Hepatocyte (in vitro differentiated cells): ENCODE results near the gene APC. TPM values are rescaled to one million over a fixed set of nuclear protein-coding genes. Genes with fewer than 3 reads are reported as not detected.

ENCODE experiments used
- DNase-seq: peaks from one replicate; pipeline ENCODE4 v3.0.0-alpha.2; 2016; ENCODE audit warnings: low spot score
- H2AFZ ChIP-seq: fragments of 200-600 bp; sonication (generic); 2 replicates; pipeline ENCODE4 v1.6.0; 2016; ENCODE audit warnings: antibody characterized with exemption, mild to moderate bottlenecking
- H3K27ac ChIP-seq: fragments of 200-600 bp; sonication (generic); 2 replicates; pipeline ENCODE4 v1.5.1; 2016; ENCODE audit warnings: mild to moderate bottlenecking
- H3K27me3 ChIP-seq: fragments of 200-600 bp; sonication (generic); 2 replicates; pipeline ENCODE4 v1.6.1; 2016
- H3K36me3 ChIP-seq: fragments of 200-600 bp; sonication (generic); replicated peaks from 2 replicates; pipeline ENCODE4 v1.5.1; 2016; ENCODE audit warnings: low read depth; ENCODE audit not compliant: insufficient read depth
- H3K4me1 ChIP-seq: fragments of 200-600 bp; sonication (generic); 2 replicates; pipeline ENCODE4 v1.5.1; 2016; ENCODE audit warnings: mild to moderate bottlenecking, moderate library complexity; ENCODE audit not compliant: insufficient read depth
- H3K4me2 ChIP-seq: fragments of 200-600 bp; sonication (generic); 2 replicates; pipeline ENCODE4 v1.6.0; 2016
- H3K4me3 ChIP-seq: fragments of 200-600 bp; sonication (generic); 2 replicates; pipeline ENCODE4 v1.5.1; 2016; ENCODE audit warnings: mild to moderate bottlenecking
- H3K79me2 ChIP-seq: fragments of 200-600 bp; sonication (generic); 2 replicates; pipeline ENCODE4 v1.6.0; 2017; ENCODE audit warnings: mild to moderate bottlenecking
- H3K9me2 ChIP-seq: fragments of 200-600 bp; sonication (generic); replicated peaks from 2 replicates; pipeline ENCODE4 v1.6.0; 2017; ENCODE audit warnings: mild to moderate bottlenecking; ENCODE audit not compliant: insufficient read depth
- H3K9me3 ChIP-seq: fragments of 200-600 bp; sonication (generic); 2 replicates; pipeline ENCODE4 v1.5.1; 2016; ENCODE audit warnings: low read depth, mild to moderate bottlenecking
- H4K20me1 ChIP-seq: fragments of 200-600 bp; sonication (generic); 2 replicates; pipeline ENCODE4 v1.6.0; 2016; ENCODE audit warnings: mild to moderate bottlenecking; ENCODE audit not compliant: insufficient read depth, poor library complexity, severe bottlenecking
- EZH2 ChIP-seq: fragments of 200-600 bp; sonication (generic); IDR thresholded peaks from 2 replicates; pipeline ENCODE4 v1.6.1; 2016; ENCODE audit warnings: antibody characterized with exemption, mild to moderate bottlenecking, borderline replicate concordance
- EZH2phosphoT487 ChIP-seq: fragments of 200-600 bp; sonication (generic); IDR thresholded peaks from one replicate; pipeline ENCODE4 v1.6.1; 2018; ENCODE audit warnings: antibody characterized with exemption, mild to moderate bottlenecking, low read depth, moderate library complexity; ENCODE audit not compliant: unreplicated experiment, severe bottlenecking
- WGBS: methylation state at CpG from one replicate; pipeline ENCODE4 v1.1.6; 2016; ENCODE audit warnings: low lambda C conversion rate; ENCODE audit errors: missing lambda C conversion rate; 5-methylcytosine and 5-hydroxymethylcytosine counted together
- polyA plus RNA-seq: library from polyadenylated mRNA; unstranded; fragments of >200 nt; fragmentation: Nextera tagmentation; extraction: Ambion mirVana; gene quantifications from 2 replicates; pipeline ENCODE4 v1.2.1, GENCODE V29; 2016
- total RNA-seq: library from RNA; depleted of rRNA; stranded (reverse); fragments of >200 nt; gene quantifications from 2 replicates; pipeline ENCODE4 v1.2.3, GENCODE V29; 2014
- TF ChIP-seq, protein P1 (sequence below): fragments of 200-600 bp; sonication (generic); IDR thresholded peaks from 2 replicates; pipeline ENCODE4 v1.5.1; 2016; ENCODE audit warnings: antibody characterized with exemption, mild to moderate bottlenecking; ENCODE audit not compliant: poor library complexity

Gene APC
- total and polyA plus RNA-seq, 2 experiments from 2014 or later = 9.1 to 57.0 TPM

DNA sequence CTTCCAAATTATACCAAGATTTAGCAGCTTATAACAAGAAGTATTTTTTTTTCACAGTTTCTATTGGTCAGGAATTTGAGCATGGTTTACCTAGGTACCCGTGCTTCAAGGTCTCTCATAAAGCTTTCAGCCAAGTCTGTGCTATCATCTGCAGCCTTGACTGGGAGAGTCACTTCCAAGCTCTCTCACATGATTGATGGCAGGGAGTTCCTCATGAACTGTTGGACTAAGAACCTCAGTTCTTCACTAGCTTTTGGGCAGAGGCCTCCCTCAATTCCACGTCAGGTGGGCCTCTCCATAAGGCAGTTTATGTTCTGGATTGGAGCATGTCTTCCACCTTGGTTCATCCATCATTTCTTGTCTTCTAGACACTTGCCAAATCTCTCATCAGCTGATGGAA lies 39.9 kb upstream of the APC start:
- TF ChIP-seq EZH2 = no peak
- TF ChIP-seq, protein P1, sequence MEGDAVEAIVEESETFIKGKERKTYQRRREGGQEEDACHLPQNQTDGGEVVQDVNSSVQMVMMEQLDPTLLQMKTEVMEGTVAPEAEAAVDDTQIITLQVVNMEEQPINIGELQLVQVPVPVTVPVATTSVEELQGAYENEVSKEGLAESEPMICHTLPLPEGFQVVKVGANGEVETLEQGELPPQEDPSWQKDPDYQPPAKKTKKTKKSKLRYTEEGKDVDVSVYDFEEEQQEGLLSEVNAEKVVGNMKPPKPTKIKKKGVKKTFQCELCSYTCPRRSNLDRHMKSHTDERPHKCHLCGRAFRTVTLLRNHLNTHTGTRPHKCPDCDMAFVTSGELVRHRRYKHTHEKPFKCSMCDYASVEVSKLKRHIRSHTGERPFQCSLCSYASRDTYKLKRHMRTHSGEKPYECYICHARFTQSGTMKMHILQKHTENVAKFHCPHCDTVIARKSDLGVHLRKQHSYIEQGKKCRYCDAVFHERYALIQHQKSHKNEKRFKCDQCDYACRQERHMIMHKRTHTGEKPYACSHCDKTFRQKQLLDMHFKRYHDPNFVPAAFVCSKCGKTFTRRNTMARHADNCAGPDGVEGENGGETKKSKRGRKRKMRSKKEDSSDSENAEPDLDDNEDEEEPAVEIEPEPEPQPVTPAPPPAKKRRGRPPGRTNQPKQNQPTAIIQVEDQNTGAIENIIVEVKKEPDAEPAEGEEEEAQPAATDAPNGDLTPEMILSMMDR = no peak
- H3K27me3 ChIP-seq = no peaks in the 10 kb centered on the region
- H3K4me1 ChIP-seq = no peaks in the 10 kb centered on the region
- H3K4me2 ChIP-seq = no peak overlapping the region
- no peak for DNase-seq
- 73% methylated on average over 2 of the region's 2 CpGs for WGBS
- H3K9me2 ChIP-seq = no peaks in the 10 kb centered on the region
- H3K27ac ChIP-seq = no peak overlapping the region
- no peaks in the 10 kb centered on the region for H3K36me3 ChIP-seq
- H3K79me2 ChIP-seq = no peaks in the 10 kb centered on the region
- no peak overlapping the region for H2AFZ ChIP-seq
- H3K9me3 ChIP-seq = no peaks in the 10 kb centered on the region
- no peak overlapping the region for H3K4me3 ChIP-seq
- H4K20me1 ChIP-seq = no peaks in the 10 kb centered on the region

DNA sequence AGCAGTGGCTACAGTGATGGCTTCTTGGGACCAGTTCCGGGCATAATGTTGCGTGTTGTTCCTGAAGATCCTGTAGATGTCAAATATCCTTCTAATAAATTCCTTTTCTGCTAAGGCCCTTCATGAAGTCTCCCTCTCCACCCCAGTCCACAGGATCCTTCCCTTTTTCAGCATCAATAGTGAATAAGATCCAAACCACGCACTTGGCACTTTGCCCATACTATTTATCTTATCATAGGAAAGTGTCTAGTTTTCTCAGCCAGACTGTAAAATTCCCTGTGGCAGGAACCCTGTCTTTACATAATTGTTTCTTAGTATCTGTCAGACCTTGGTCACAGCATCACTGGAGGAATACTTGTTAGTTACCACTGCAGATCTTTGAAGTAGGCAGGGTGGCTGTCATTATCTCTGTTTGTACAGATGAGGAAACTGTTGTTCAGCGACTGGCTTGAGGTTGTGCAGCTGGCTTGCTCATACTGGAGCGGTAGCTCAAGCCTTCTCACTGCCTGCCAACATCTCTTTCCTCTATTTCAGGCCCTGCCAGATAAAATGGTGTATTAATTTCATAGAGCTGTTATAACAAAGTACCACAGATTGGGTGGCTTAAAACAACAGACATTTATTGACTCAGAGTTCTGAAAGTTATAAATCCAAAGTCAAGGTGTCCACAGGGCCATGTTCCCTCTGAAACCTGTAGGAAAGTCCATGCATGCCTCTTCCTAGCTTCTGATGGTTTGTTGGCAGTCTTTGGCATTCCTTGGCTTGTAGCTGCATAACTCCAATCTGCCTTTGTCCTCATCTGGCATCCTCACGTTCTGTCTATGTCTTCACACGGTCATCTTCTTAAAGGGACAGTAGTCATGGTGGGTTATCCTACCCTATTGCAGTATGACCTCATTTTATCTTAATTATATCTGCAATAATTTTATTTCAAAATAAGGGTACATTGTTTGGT lies 33.5 kb upstream of the APC start:
- H2AFZ ChIP-seq = no peak overlapping the region
- no peak overlapping the region for H3K4me2 ChIP-seq
- no peaks in the 10 kb centered on the region for H3K36me3 ChIP-seq
- no peak overlapping the region for H3K4me3 ChIP-seq
- no peaks in the 10 kb centered on the region for H3K9me3 ChIP-seq
- H3K27me3 ChIP-seq = no peaks in the 10 kb centered on the region
- H3K79me2 ChIP-seq = peaks cover 13% of the 10 kb centered on the region
- no peaks in the 10 kb centered on the region for H3K9me2 ChIP-seq
- peaks cover 6% of the 10 kb centered on the region for H3K4me1 ChIP-seq
- 72% methylated on average over 7 of the region's 7 CpGs for WGBS
- H4K20me1 ChIP-seq = no peaks in the 10 kb centered on the region
- peak; percentile 45 for DNase-seq
- no peak overlapping the region for H3K27ac ChIP-seq
- TF ChIP-seq EZH2phosphoT487 = no peak

DNA sequence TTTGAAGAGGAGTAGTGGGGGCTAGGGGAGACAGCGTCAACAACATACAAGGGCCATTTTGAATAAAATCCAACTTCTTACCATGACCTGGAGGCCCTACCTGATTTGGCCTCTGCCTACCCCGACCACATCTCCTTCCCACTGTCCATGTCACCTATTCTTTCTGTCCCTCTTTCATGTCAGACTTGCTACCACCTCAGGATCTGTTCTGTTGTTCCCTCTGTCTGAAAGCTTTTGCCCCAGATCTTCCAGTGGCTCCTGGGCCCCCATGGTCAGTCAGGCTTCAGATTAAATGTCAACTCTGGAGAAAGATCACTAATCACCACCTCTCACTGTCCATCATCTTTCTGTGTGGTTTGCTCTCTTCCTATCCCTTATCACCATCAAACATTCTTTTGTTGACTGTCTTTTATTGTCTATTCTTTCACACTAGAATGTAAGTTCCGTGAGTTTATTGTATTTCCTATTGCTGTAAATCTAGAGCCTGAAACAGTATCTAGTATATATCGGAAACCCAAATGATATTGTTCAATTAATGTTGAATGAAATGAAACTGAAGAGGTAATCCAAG lies 31.2 kb upstream of the APC start:
- DNase-seq = no peak
- Histone ChIP-seq H4K20me1 (no peaks in the 10 kb centered on the region), H3K27ac (peak overlapping the region; percentile 32), H3K27me3 (no peaks in the 10 kb centered on the region), H3K4me2 (peak overlapping the region; percentile 71), H3K36me3 (no peaks in the 10 kb centered on the region), H3K4me1 (peaks cover 13% of the 10 kb centered on the region), H3K9me3 (no peaks in the 10 kb centered on the region), H3K4me3 (no peak overlapping the region), H2AFZ (peak overlapping the region; percentile 93), H3K79me2 (peaks cover 37% of the 10 kb centered on the region), H3K9me2 (no peaks in the 10 kb centered on the region)
- 88% methylated on average over 4 of the region's 4 CpGs for WGBS
- TF ChIP-seq EZH2phosphoT487 (no peak), EZH2 (no peak)
- TF ChIP-seq, protein P1 = no peak
